CD14-positive monocyte (primary cell): Measurements from ENCODE around the gene SIPA1. TPM values are rescaled to one million over a fixed set of nuclear protein-coding genes. Genes with fewer than 3 reads are reported as not detected.
"Not testable (repeated sequence)": the region's sequence is repeated elsewhere in the genome, so short reads cannot be mapped to it uniquely, and the experiment has no call there.

Experiments
- DNase-seq, 3 donors: peaks; one replicate each; pipeline ENCODE4 v3.0.0-alpha.2; 2011 to 2022
- H2AFZ ChIP-seq: 2 replicates; pipeline ENCODE4 v1.6.0; 2012; ENCODE audit warnings: mild to moderate bottlenecking, low read depth, low read length, inconsistent platforms; ENCODE audit not compliant: insufficient read depth, poor library complexity, severe bottlenecking
- H3K27ac ChIP-seq, 2 donors: 1 replicate in 1 of 2; 2 replicates in 1 of 2; pipeline ENCODE4 v1.5.1; 2012 to 2013; ENCODE audit warnings: low read length in 2 of 2, control low read depth in 1 of 2, inconsistent platforms in 1 of 2, low read depth in 1 of 2, mild to moderate bottlenecking in 1 of 2
- H3K27me3 ChIP-seq, 2 donors: one replicate each; pipeline versions ENCODE4 v1.6.0 to v1.6.1; 2011 to 2013; ENCODE audit warnings: low read length in 2 of 2; ENCODE audit not compliant: control insufficient read depth in 2 of 2, insufficient read depth in 2 of 2
- H3K36me3 ChIP-seq, 2 donors: replicated peaks in 1 of 2; 1 replicate in 1 of 2; 2 replicates in 1 of 2; pipeline versions ENCODE4 v1.5.1 to v1.6.1; 2012 to 2013; ENCODE audit warnings: low read length in 2 of 2, control low read depth in 1 of 2, inconsistent platforms in 1 of 2, mild to moderate bottlenecking in 1 of 2; ENCODE audit not compliant: insufficient read depth in 2 of 2, control insufficient read depth in 1 of 2
- H3K4me1 ChIP-seq, 2 donors: 1 replicate in 1 of 2; 2 replicates in 1 of 2; pipeline versions ENCODE4 v1.5.1 to v1.6.1; 2012 to 2013; ENCODE audit warnings: low read length in 2 of 2, control low read depth in 1 of 2, inconsistent platforms in 1 of 2, mild to moderate bottlenecking in 1 of 2, moderate library complexity in 1 of 2; ENCODE audit not compliant: insufficient read depth in 2 of 2, control insufficient read depth in 1 of 2
- H3K4me2 ChIP-seq: replicated peaks from 2 replicates; pipeline ENCODE3; 2012; ENCODE audit warnings: low read length, moderate library complexity, mild to moderate bottlenecking; ENCODE audit not compliant: poor library complexity, severe bottlenecking; ENCODE audit errors: extremely low read depth
- H3K4me3 ChIP-seq, 3 experiments: fragments of 200-600 bp in 1 of 3; sonication (generic) in 1 of 3; replicated peaks in 1 of 3; 1 replicate in 2 of 3; 2 replicates in 1 of 3; pipeline ENCODE4 v1.5.1; 2011 to 2013; ENCODE audit warnings: low read length in 3 of 3, mild to moderate bottlenecking in 3 of 3, control low read depth in 2 of 3, low read depth in 2 of 3, inconsistent platforms in 1 of 3, moderate library complexity in 1 of 3
- H3K79me2 ChIP-seq: 2 replicates; pipeline ENCODE4 v1.6.0; 2012; ENCODE audit warnings: mild to moderate bottlenecking, control low read depth, inconsistent platforms, low read length, moderate library complexity; ENCODE audit not compliant: insufficient read depth
- H3K9ac ChIP-seq: 2 replicates; pipeline ENCODE4 v1.6.0; 2017; ENCODE audit warnings: low read length, mild to moderate bottlenecking; ENCODE audit not compliant: insufficient read depth, poor library complexity, severe bottlenecking
- H3K9me3 ChIP-seq, 2 donors: replicated peaks in 1 of 2; 1 replicate in 1 of 2; 2 replicates in 1 of 2; pipeline versions ENCODE4 v1.5.1 to v1.6.1; 2012 to 2013; ENCODE audit warnings: low read length in 2 of 2, control low read depth in 1 of 2; ENCODE audit not compliant: control insufficient read depth in 1 of 2, insufficient read depth in 1 of 2
- H4K20me1 ChIP-seq: 2 replicates; pipeline ENCODE4 v1.6.0; 2012; ENCODE audit warnings: mild to moderate bottlenecking, low read length, control low read depth, moderate library complexity; ENCODE audit not compliant: insufficient read depth
- H3K27ac Mint-ChIP-seq, 7 donors: one replicate each; pipeline ENCODE4 v1.8.0; 2020; ENCODE audit warnings: mild to moderate bottlenecking in 7 of 7, mixed read lengths in 7 of 7, moderate library complexity in 6 of 7, inconsistent platforms in 2 of 7
- H3K27me3 Mint-ChIP-seq, 3 donors: one replicate each; pipeline ENCODE4 v1.8.0; 2021 to 2022; ENCODE audit warnings: low read depth in 3 of 3, mild to moderate bottlenecking in 3 of 3, mixed read lengths in 3 of 3, moderate library complexity in 3 of 3, inconsistent platforms in 1 of 3
- H3K36me3 Mint-ChIP-seq, 2 donors: one replicate each; pipeline ENCODE4 v1.8.0; 2020; ENCODE audit warnings: mixed read lengths in 2 of 2, inconsistent platforms in 1 of 2, mild to moderate bottlenecking in 1 of 2
- H3K4me1 Mint-ChIP-seq: one replicate; pipeline ENCODE4 v1.8.0; 2020; ENCODE audit warnings: mild to moderate bottlenecking, mixed read lengths
- H3K4me3 Mint-ChIP-seq, 2 donors: one replicate each; pipeline ENCODE4 v1.8.0; 2020; ENCODE audit warnings: mild to moderate bottlenecking in 2 of 2, mixed read lengths in 2 of 2, moderate library complexity in 1 of 2
- H3K9me3 Mint-ChIP-seq, 7 donors: one replicate each; pipeline ENCODE4 v1.8.0; 2020 to 2022; ENCODE audit warnings: mixed read lengths in 7 of 7, mild to moderate bottlenecking in 6 of 7, moderate library complexity in 6 of 7, inconsistent platforms in 2 of 7
- CTCF ChIP-seq: fragments of 200-600 bp; IDR thresholded peaks from one replicate; pipeline ENCODE4 v1.8.0; 2022; ENCODE audit warnings: antibody characterized with exemption, mild to moderate bottlenecking
- WGBS: methylation state at CpG from one replicate; pipeline ENCODE4 v1.1.5; 2013; ENCODE audit warnings: missing lambda C conversion rate; ENCODE audit not compliant: insufficient coverage; 5-methylcytosine and 5-hydroxymethylcytosine counted together
- intact Hi-C, 2 donors: fragments of 100-400 bp; cut with micrococcal nuclease; formaldehyde crosslinking; loops; one replicate each; pipeline versions ENCODE4 v1.15.0 to v1.15.1; 2023
- polyA plus RNA-seq, 3 donors: library from polyadenylated mRNA; depleted of rRNA in 1 of 3; unstranded in 2 of 3; stranded (reverse) in 1 of 3; fragments of 300-500 nt in 2 of 3; fragments of >200 nt in 1 of 3; fragmentation: Illumina TruSeq in 2 of 3; gene quantifications; 1 replicate in 2 of 3; 2 replicates in 1 of 3; pipeline ENCODE4 v1.2.3, GENCODE V29; 2012 to 2021

The SIPA1 gene
- polyA plus RNA-seq, 3 donors, result 83.4 to 110 (median 86.5) TPM

- H4K20me1 ChIP-seq, result peaks cover 58% of the 10 kb centered on the region
- H3K4me1 ChIP-seq, result peaks cover 26 to 27% of the 10 kb centered on the region in 2 donors
- no peak for DNase-seq
These were observed 22.1 kb downstream of the SIPA1 start for GRCh38 chr11:65660038-65660437.

GRCh38 chr11:65660908-65661307, 23.0 kb downstream of the SIPA1 start:
- Mint-ChIP-seq H3K36me3 (peaks cover 50 to 53% of the 10 kb centered on the region in 2 donors), H3K27ac (peak overlapping the region in 5 of 7 donors; percentile 25 to 92 (median 48)), H3K4me1 (peaks cover 21% of the 10 kb centered on the region)
- peaks cover 52% of the 10 kb centered on the region for H4K20me1 ChIP-seq
- not testable (repeated sequence) for H3K4me3 ChIP-seq, H3K27me3 Mint-ChIP-seq, H2AFZ ChIP-seq, H3K9me3 Mint-ChIP-seq, H3K9me3 ChIP-seq, DNase-seq, H3K27me3 ChIP-seq, H3K9ac ChIP-seq, H3K4me3 Mint-ChIP-seq
- peaks cover 46% of the 10 kb centered on the region for H3K79me2 ChIP-seq
- H3K36me3 ChIP-seq, result peaks cover 53 to 57% of the 10 kb centered on the region in 2 donors
- 86% methylated on average over 1 of the region's 9 CpGs for WGBS
- peak overlapping the region in 1 of 2 donors; percentile 99 for H3K27ac ChIP-seq
- intact Hi-C loops, result loop anchor here in 1 of 2 donors (5.0 kb wide), 1 partner anchor 34 kb away; no protein-coding TSS in a partner anchor
- peak overlapping the region; percentile 95 for H3K4me2 ChIP-seq
- H3K4me1 ChIP-seq, result peaks cover 26 to 27% of the 10 kb centered on the region in 2 donors

More at GRCh38 chr11:65660038-65660437, 22.1 kb downstream of the SIPA1 start:
- no peaks in the 10 kb centered on the region for H3K27me3 ChIP-seq
- 95% methylated on average over 5 of the region's 9 CpGs for WGBS
- TF ChIP-seq CTCF, result no peak
- no peak overlapping the region for H3K4me2 ChIP-seq
- H3K4me3 ChIP-seq, result no peak overlapping the region
- peaks cover 61 to 66% of the 10 kb centered on the region in 2 donors for H3K36me3 ChIP-seq
- no peaks in the 10 kb centered on the region for H3K9me3 ChIP-seq
- Mint-ChIP-seq H3K4me3 (no peak overlapping the region), H3K27ac (peak overlapping the region in 5 of 7 donors; percentile 38 to 83 (median 76)), H3K9me3 (no peaks in the 10 kb centered on the region), H3K4me1 (peaks cover 23% of the 10 kb centered on the region), H3K27me3 (peaks cover 0 to 3% (median 0%) of the 10 kb centered on the region in 3 donors), H3K36me3 (peaks cover 59 to 62% of the 10 kb centered on the region in 2 donors)
- no peak overlapping the region for H3K27ac ChIP-seq
- peaks cover 51% of the 10 kb centered on the region for H3K79me2 ChIP-seq
- no peak overlapping the region for H2AFZ ChIP-seq
- H3K9ac ChIP-seq, result no peak overlapping the region
- intact Hi-C loops, result loop anchor here in 1 of 2 donors (5.0 kb wide), 1 partner anchor 33 kb away; no protein-coding TSS in a partner anchor
